Stimulated activated CD8-positive, alpha-beta memory T cell treated with anti-CD3 and anti-CD28 coated beads, Interleukin-7, amount 100 ng/mL, for 48 hours (primary cell): ENCODE measurements around the gene GLB1L3.
"Not testable (repeated sequence)": the region's sequence is repeated elsewhere in the genome, so short reads cannot be mapped to it uniquely, and the experiment has no call there.

ENCODE experiments used
- DNase-seq, 2 donors: peaks; one replicate each; pipeline ENCODE4 v3.0.0-alpha.2; 2020; ENCODE audit warnings: low read depth in 1 of 2; ENCODE audit errors: extremely low read depth in 1 of 2

Gene GLB1L3

DNA sequence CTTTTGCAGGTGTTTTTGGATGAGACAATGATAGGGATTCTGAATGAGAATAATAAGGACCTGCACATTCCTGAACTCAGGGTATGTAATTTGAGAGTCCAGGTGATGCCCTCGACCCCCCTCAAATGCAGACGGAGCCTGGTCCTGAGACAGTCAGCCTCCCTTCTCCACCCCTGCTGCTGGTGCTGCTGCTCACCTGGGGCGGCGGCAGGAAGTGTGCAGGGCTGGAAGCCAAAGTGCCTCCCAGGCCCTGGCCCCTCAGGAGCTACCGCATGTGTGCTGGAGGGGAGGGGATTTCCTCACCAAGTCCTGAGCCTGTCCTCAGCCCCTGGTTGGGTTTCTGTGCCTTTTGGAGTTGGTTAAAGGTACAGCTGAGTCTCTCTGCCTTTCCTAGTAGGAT is 36.6 kb downstream of the GLB1L3 start:
- DNase-seq, result no peak

DNA sequence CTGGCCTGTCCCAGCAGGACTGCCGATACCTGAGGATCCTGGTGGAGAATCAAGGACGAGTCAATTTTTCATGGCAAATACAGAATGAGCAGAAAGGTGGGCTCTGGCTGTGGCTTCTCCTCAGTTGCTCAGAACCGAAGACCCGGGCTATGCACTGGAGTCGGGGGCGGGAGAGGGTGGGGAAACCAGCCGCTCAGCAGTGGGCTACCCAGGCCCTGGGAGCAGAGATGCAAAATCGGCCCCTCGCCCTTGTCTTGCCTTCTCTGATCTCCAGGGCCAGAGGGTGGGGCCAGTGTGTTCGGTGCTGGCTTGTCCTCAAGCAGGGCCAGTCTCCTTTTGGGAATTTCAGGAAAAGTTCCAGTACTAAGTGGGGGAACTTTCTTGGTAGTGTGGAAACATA is 37.2 kb downstream of the GLB1L3 start:
- DNase-seq, result no peak

DNA sequence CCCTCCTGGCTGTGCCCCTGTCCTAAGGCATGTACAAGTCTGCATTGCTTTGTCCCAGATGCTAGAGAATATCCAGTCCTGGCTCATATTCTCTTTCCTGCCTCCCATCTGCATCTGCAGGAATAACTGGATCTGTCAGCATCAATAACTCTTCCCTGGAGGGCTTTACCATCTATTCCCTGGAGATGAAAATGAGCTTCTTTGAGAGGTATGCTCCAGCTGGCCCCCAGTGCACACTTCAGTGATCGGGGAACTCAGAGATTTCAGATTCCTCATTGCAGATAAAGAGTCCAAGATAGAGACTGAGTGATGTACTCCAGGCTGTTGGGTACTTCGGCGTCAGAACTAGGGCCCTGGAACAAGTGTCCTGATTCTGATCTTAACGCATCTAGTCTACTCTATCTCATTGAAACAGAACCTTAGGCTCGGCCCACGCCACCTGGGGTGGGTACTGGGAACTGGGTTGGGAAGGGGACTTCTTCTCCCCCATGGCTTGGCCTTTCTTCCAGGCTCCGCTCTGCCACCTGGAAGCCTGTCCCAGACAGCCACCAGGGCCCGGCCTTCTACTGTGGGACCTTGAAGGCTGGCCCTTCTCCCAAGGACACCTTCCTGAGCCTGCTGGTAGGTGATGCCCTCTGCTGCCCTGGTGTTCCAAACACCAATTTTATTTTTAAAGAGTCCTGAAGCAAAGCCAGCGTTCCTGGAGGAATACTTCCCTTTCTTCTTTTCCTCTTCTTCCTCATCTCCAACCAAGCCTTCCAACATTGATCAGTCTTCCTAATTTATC is 37.8 kb downstream of the GLB1L3 start:
- no peak for DNase-seq

DNA sequence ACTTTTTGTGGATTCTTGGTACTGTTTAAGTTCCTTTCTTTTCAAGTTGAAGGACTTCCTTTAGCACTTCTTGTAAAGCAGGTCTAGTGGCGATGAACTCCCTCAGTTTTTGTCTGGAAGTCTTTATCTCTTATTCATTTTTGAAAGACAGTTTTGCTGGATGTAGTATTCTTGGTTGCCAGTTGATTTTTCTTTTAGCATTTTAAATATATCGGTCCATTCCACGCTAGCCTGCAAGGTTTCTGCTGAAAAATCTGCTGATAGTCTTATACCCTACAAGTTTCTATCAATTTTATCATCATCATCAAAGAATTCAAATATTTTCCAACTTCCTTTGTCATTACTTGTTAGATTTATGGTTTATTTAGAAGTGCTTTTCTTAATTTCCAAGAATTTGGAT is 40.9 kb downstream of the GLB1L3 start:
- DNase-seq, result no peak

DNA sequence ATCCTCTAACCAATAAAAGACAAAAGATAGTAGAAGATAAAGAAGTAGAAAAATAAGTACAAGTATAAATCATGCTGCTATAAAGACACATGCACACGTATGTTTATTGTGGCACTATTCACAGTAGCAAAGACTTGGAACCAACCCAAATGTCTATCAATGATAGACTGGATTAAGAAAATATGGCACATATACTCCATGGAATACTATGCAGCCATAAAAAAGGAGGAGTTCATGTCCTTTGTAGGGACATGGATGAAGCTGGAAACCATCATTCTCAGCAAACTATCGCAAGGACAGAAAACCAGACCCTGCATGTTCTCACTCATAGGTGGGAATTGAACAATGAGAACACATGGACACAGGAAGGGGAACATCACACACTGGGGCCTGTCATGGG is 45.2 kb downstream of the GLB1L3 start:
- DNase-seq, result not testable (repeated sequence)

DNA sequence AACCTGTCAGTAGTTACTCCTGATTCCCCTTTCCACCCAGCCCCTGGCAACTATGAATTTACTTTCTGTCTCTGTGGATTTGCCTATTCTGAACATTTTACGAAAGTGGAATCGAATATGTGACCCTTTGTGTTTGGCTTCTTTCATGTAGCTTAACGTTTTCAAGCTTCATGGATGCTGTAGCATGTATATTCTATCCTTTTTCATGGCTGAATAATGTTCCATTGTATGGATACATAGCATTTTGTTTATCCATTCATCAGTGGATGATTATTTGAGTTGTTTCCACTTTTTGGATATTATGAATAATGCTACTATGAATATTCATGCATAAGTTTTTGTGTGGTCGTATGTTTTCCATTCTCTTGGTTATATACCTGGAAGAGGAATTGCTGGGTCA is 46.4 kb downstream of the GLB1L3 start:
- no peak for DNase-seq

DNA sequence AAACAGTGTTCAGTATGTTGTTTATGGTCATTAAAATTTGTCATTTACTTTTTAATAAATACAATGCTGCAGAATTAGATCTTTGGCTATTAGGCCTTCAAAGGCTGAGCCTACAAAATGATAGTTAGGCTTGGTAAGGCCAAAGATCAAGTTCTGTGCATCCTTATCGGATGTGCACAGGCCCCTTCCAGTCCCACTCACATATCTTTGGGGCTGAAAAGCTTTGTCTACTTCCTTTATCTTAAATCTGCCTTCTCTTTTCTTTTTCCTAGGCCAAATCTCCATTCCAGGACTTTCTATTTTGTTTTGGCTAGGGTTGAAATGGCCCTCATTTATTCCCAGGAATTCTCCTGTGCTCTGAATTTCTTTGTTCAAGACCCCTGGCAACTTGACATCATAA is 52.3 kb downstream of the GLB1L3 start:
- no peak for DNase-seq

DNA sequence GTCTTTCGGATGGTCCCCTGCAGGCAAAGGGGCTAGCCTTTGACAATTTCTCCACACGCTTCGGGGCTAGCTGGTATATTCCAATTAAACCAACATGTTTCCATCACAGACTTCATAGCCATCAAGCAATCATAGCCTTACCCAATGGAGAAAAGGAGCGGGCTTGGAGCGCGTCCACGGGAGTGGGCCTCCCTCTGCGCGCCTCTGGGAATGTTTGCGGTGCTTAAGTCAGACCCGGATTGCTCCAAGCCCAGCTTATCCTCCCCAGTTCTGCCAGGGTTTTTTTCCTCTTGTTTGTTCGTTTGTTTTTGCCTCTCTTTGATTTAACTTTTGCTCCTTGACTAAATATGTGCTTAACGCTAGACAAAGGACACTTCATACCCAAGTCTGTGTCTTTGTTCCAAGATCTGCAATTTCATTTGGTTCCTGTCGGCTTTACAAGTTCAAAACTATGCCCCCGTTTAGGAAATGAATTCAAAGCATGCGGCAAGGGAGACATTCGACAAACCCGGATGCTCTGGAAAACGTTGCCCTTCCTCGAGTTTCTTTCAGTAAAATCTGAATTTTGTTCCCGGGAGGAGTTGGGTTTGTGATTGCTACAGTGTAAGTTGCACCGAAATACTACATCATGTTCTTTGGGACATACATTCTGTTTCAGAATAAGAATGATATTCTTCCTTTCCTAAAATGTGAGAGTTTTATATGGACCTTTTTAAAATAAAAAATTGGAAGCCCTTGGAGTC is 54.6 kb downstream of the GLB1L3 start:
- DNase-seq, result no peak

DNA sequence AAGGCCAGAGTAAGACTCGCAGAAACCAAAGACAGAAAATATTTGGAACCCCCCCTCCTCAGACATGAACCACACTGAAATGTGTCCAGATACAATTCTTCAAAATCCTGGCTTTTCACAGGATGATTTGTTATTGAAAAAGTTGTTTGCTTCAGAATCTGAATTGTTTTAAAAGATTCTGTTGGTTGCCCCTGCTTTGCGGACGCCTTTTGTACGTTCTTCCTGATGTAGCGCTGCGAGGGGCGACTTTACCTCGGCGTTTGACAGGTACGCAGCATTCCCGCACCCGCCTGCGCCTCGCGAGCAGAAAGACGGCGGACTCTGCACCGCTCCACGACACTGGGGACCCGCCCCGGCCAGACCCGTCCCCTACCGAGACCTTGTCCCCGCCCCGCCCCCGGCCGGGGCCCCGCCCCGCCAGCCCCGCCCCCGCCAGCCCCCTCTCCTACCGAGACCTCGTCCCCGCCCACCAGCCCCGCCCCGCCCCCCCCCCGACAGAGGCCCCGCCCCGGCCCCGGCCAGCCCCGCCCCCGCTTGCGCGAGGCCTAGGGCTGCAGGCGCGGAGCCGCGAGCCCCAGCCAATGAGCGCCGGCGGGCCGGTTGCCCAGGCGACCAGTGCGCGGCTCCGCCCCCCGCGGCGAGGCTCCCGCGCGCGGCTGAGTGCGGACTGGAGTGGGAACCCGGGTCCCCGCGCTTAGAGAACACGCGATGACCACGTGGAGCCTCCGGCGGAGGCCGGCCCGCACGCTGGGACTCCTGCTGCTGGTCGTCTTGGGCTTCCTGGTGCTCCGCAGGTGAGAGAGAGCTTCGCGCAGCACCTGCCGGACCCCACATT is 55.4 kb downstream of the GLB1L3 start, which contains the start of gene GLB1L2:
TSS of gene GLB1L2 (plus strand) at position 635 of the 835 bp plus-strand sequence. CDS start at position 709, 74 bp downstream.
- peak; percentile 57 to 69 for DNase-seq

DNA sequence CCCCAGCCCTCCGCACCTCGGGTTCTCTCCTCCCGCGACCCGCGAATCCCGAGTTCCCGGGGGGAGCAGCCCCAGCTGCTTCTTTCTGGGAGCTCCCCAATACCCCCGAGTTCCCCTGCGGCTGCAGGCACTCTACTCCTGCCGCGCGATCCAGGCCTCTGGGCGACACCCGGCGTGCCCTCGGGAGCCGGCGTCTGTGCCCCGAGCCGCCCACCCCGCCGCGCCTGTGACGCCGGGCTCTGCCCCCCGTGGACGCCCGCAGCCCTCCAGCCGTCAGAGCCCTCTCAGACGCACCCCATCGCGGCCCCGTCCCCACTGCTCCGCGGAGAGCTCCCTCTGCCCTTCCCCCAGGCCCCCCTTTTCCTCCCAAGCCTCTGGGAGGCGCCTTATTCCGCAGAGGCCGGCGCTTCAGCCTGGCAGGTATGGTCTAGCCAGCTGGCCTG is 56.0 kb downstream of the GLB1L3 start:
- DNase-seq, result no peak

DNA sequence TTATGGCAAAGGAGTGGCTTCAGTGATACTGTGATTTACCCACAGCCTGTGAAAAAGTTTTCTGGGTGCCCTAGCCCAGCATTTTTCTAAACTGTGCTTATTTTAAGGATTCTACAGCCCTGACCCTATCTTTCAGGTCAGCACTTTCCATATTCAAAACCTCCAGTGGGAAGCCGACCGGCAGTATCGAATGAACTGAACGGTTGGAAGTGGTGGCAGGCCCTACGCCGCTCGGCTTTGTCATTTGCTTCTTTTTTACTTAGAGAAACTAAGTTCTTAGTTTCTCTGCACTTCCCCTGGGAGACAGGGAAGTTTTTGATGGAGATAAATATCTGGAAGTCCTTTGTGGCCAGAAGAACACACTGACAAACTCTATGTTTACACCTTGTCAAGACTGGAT is 56.6 kb downstream of the GLB1L3 start:
- no peak for DNase-seq

DNA sequence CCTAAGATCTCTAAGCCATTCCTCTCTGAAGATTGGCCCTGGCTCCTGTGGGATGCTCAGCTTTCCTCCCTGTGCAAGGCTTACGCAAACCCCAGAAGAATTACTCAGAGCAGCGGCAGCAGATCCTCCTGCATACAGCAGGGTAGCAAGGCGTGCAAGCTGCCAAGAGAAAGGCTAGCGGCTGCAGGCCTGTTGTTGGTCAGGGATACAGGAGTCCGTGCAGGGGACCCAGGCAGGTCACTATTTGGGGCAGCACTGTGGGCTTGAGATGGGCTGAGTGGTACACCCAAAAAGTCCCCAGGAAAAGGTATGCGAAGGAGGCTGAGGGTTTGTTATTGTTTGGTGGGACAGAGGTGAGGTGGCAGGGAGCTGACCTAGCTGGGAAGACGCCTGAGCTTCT is 57.1 kb downstream of the GLB1L3 start:
- DNase-seq, result no peak

DNA sequence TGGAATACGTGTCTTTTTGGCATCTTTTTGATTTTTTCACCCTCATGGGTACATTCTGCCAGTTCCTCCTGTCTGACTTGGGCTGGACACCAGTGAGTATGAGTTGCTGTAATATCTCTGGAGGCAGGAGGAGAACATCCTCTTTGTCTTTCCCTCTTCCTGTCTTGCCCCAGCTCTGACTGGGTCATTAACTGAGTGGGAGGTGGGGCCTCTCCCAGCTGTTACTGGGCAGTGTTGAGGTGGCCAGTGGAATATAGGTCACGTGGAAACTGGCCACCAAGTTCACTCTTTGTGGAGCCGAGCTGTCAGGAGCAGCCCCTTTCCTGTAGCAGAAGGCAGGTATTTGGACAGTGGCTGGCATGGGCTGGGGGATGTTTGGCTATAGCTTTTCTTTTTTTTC is 57.8 kb downstream of the GLB1L3 start:
- DNase-seq, result no peak

DNA sequence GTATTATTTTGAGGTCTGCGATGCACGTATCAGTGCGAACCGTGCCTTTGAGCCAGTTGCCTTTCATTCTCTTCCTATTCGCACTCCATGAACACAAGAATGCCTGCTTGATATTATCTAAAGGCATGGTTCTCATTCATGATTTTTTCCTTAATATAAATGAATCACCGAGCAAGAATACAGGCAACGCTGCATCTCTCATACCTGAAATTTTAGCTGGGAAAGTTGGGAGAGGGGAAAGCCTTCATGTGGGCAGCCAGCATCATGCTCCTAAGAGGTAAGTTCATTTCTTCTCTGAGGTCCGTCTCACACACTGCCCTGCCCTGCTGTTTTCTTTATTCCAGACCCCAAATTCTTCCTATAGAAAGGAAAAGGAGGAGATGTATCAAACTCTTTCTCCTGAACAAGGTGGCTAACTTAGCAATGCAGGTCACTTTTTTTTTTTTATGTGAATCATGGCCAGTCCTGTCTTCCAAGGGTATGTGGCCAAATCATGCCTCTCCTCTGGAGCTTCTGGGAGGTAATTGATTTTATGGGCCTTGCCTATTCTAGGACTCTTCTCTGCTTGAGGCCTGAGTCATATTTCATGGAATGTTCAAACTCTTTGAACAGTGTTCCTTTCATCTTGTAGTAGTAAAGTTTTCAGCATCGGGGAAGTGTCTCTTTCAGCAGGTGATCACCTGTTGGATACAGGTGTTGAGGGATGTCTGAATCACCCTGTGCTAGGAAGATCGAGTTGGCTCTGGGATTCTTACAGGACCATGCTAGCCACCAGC is 58.8 kb downstream of the GLB1L3 start:
- no peak for DNase-seq

DNA sequence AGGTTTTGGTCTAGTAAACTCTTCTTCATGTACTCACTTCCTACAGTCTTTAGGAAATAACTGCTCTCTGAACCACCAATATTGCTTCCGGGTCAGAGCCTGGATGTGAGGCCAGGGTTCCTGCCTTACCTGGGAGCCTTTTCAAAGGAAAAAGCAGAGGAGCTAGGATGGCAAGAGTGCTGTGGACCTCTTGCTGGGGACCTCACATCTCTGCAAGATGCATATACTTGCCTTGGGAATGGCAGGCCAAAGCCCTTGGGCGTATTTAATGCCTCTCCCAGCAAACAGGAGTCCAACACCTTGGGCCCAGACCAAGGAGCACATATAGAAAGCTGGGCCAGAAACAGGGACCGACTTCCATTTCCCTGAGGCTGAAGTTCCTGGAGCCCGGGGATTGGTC is 60.9 kb downstream of the GLB1L3 start:
- DNase-seq, result no peak

DNA sequence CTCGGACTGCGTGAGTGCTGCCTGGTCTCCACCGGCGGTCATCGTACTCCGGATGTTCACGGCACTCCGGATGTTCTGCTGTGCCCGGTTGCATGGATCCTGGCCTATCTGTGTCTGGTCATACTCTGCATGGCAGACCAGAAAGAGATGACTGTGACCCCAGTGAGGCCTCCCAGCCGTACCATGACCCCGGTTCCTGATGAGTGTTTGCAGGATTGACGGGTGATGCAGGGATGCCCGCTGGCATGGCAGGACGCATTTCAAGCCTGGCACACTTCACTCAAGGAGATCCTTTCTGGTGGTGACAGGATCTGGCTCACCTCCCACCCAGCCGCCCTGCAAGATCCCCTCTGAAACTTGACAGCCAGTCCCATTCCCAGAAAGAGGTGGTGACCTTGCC is 61.9 kb downstream of the GLB1L3 start:
- DNase-seq, result no peak

DNA sequence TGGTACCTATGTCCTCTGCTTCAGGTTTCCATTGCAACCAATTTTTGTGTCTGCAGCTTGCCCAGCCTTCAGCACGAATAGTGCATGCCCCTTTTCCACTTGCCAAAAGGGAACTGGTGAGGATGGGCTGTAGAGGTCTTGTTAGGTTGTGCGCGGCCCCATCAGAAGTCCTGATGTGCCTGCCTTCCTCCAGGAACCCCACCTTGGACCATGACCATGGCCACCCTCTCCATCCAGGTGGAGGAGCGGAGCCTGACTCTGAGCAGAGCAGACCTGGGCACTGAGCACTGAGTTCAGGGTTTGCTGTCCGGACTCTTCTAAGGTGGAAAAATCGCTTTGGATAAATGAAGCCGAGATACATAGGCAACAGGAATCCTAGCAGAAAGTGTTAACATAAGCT is 62.5 kb downstream of the GLB1L3 start:
- no peak for DNase-seq

DNA sequence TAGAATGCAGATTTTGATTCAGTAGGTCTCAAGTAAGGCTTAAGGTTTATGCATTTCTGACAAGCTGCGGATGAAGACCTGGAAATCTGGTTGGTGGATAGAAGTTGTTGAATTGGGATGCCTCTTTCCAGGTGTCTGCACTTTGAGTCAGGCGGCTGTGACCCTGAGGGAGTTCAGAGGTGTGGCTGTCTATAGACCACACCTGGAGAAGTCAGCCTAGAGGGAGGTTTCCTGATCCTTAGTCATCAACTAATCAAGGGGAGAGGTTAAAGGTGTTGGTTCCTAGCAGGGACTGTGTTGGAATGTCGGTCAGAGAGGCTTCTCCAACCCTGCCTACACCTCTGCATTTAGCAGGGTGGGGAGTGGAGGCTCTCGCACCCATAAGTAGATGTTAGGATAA is 63.6 kb downstream of the GLB1L3 start:
- DNase-seq, result no peak

DNA sequence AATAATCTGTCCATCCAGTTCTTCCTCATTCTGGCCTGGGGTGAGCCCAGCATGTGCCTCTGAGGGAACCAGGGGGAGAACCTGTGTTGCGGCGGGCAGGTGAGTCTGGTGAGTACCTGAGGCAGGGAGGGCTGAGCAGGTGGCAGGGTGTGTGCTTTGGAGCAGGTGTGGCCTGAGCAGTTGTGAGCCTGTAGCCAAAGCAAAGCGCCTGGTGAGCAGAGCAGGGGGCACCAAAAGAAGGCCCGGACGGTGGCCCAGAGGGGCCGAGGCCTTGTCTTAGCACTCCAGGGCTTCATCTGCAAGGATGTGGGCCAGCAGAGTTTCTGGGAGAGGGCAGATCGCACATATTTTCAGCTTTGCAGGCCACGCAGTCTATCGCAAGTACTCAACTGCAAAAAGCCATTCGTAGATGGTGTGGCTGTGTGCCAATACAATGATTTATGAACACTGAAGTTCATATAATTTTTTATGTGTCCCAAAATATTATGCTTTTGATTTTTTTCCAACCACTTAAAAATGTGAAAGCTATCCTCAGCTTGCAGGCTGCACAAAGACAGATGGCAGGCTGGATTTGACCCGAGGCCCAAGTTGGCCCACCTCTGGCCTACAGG is 64.3 kb downstream of the GLB1L3 start:
- DNase-seq, result no peak
